ELF-1 (cell line): ENCODE measurements around the gene HMX3.
"Not testable (repeated sequence)": the region's sequence is repeated elsewhere in the genome, so short reads cannot be mapped to it uniquely, and the experiment has no call there.

Experiments used
- DNase-seq: peaks from one replicate; pipeline ENCODE4 v3.0.0-alpha.2; 2016; ENCODE audit warnings: low read depth, low spot score

Gene HMX3

DNA sequence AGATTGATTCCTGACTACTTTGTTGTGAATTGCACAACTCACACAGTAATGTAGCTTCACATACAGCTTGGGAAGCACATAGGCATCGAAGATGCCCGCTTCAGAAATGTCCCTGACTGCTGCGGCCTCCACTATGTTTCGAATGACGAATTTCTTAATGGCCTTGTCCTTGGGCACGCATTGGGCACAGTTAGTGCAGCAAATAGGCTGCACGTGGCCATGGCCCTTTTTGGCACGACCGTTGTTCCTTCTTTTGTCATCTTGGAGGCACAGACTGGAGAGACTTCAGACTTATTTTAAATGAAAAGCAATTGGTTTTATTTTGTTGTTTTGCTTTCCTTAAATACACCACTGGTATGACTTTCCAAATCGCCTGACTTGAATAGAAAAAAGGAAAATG, 35.8 kb downstream of the HMX3 start:
- DNase-seq: not testable (repeated sequence)

DNA sequence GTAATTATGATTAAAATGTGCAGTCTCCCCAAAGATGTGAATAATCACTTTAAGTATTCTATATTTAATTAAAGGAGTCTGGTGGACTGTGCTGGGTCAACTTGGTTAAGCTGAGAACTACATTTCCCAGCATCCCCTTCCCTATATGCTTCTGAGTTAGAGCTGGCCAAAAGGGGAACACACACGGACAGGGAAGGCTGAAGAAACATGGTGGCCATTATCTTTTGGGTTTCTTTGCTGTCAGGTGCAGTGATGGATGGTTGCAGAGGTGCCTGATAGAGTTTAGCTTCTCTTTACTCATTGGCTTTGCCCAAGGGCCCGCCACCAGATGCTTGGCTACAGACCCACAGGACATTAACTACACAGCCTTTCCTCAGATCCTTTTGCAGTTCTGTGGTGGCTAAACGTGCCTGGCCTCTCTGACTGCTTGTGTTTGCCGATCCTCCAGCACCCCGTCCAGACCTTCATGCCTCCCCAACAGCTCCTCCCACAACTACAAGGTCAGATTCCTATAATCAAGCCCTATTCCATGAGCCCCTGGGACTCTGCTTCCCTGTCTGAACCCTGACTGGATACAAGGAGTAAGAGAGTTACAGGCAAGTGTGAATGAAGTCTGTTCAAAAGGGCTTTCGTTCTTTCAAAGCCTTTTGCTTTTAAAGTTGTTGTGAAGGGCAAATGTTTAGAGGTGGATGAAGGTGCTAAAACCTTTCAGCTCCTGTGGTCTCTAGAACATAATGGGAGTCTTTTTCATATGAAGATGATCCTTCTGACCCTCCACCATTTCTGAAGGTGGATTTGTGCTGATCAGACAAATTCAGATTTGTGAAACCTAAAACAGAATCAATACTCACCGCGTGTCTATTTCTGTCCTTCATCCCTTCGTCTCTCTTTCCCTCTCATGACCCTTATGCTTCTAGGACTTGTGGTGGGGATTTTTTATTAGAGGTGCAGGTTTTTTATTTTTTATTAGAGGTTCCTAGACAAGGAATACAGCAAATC, 39.9 kb downstream of the HMX3 start:
- DNase-seq: peak; percentile 24

DNA sequence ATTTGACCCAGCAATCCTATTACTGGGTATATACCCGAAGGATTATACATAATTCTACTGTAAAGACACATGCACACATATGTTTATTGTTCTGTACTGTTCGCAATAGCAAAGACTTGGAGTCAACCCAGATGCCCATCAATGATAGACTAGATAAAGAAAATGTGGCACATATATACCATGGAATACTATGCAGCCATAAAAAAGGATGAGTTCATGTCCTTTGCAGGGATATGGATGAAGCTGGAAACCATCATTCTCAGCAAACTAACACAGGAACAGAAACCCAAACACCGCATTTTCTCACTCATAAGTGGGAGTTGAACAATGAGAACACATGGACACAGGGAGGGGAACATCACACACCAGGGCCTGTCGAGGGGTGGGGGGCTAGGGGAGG, 42.6 kb downstream of the HMX3 start:
- not testable (repeated sequence) for DNase-seq

DNA sequence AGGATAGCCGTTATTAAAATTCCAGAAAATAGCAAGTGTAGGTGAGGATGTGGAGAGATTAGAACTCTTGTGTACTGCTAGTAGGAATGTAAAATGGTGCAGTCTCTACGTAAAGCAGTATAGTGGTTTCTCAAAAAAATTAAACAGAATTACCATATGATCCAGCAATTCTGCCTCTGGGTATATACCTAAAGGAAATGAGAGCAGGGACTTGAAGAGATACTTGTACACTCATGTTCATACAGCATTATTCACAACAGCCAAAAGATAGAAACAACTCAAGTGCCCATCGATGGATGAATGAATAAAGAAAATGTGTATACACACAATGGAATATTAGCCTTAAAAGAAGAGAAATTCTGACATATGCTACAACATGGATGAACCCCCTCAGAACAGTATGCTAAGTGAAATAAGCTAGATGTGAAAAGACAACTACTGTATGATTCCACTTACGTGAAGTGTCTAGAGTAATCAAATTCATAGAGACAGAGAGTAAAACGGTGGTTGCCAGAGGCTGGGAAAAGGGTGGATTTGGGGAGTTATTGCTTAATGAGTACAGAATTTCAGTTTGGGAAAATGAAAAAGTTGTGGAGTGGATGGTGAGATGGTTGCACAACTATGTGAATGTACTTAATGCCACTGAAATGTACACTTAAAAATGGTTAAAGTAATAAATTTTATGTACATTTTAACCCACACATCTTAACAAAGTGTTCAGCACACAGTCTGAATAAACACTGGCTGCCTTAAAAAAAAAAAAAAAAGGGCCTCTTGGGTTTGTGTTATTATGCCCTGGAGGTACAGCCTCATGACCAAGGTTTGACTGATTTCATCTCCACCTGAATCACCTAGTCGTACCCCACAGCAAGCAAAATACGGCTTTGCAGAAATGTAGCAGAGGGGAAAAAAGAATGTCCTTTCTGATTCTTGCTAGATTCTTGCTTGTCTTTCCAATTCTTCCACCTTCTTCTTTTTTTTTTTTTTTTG, 44.6 kb downstream of the HMX3 start:
- DNase-seq: no peak

DNA sequence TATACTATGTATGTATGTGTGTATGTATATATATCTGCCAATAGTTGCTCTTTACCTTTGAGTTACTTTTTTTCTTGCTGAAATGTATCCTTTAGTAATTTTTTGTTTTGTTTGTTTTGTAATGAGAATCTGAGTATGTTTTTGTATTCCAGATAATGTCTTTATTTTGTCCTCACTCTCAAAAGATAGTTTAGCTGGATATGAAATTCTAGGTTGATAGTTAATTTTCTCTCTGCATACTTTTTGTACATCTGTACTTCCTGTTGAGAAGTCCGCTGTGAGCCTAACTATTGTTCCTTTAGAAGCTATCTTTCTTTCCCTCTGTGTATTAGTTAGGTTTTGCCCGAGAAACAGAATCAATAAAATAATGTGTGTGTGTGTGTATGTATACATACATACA, 48.0 kb downstream of the HMX3 start:
- no peak for DNase-seq

DNA sequence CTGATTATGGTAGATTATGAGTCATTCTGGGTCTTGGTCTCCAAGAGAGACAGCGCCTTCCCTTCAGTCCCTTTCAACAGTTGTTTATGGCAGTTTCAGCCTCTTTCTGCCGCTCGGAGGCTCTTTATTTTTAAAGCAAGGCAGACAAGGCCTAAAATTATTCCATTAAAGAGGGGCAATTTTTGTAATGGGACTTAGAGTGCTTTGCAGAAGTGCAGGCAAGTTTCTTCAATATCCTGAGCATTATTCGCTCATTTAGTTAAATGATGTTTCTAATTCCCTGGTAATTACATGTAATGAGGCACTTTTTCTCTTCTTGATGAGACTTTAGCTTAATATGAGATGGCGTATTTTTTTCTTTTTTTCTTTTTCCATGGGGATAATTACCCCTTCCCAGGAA, 52.0 kb downstream of the HMX3 start:
- no peak for DNase-seq
